ENCODE results near the gene NCAM1.

GRCh38 chr11:113234888-113235287 is 273.7 kb downstream of the NCAM1 start:
- TF ChIP-seq L3MBTL2 (conservative IDR thresholded peaks at IDR 0.05) (no peak), BHLHE40 (IDR thresholded peaks at IDR 0.05; ENCODE audit: borderline replicate concordance) (no peak), SUZ12 (IDR thresholded peaks at IDR 0.05) (no peak), FOXM1 (IDR thresholded peaks at IDR 0.05; ENCODE audit: borderline replicate concordance) (no peak)
